ENCODE data around the gene CASKIN1. TPM values are rescaled to one million over a fixed set of nuclear protein-coding genes. Genes with fewer than 3 reads are reported as not detected.
A peak's percentile ranks its signal among the peaks of the same experiment; 100 is the strongest.

The CASKIN1 gene
- total RNA-seq, 1 experiment from 2014 or later: 4.5 TPM

GRCh38 chr16:2158262-2158638 lies 38.2 kb downstream of the CASKIN1 start:
- TF ChIP-seq TCF7L2 (IDR thresholded peaks at IDR 0.05; ENCODE audit: low read depth, low read length) (no peak), SIN3A (IDR thresholded peaks at IDR 0.05; ENCODE audit: borderline replicate concordance, insufficient read depth, low read depth, low read length) (no peak), CTCF (IDR thresholded peaks at IDR 0.05) (no peak), POLR2AphosphoS5 (IDR thresholded peaks at IDR 0.05; ENCODE audit: low read depth, low read length) (no peak)
- BruUV-seq (replicated peaks): no TSS peak
- ChIA-PET CTCF (no interaction called here), POLR2A (no interaction called here)
- Histone ChIP-seq H3K4me3 (ENCODE audit: low read depth in 2 of 2, low read length in 2 of 2) (peak overlapping the region; percentile 98 to 99), H3K27me3 (ENCODE audit: control insufficient read depth, insufficient read depth, low read length) (no peaks in the 10 kb centered on the region), H3K4me1 (ENCODE audit: control insufficient read depth, insufficient read depth, low read length) (peaks cover 34% of the 10 kb centered on the region), H3K36me3 (ENCODE audit: control insufficient read depth, insufficient read depth, low read length) (peaks cover 15% of the 10 kb centered on the region; the same call in 1 of the 2 replicates), H3K9me3 (ENCODE audit: control insufficient read depth, insufficient read depth, low read depth, low read length) (no peaks in the 10 kb centered on the region), H3K27ac (ENCODE audit: low read length) (peak overlapping the region; percentile 87)
- ATAC-seq (no peak), DNase-seq (ENCODE audit: low read depth, low spot score) (no peak)
- intact Hi-C loops (cut with micrococcal nuclease; ENCODE audit: unreplicated experiment): no loop called here
- in situ Hi-C loops (cut with HindIII; ENCODE audit: low pct_unique_long_range_greater_than_20kb, low sequenced_read_pairs): no loop called here

GRCh38 chr16:2157480-2158261 lies 38.7 kb downstream of the CASKIN1 start:
- Histone ChIP-seq H3K27ac (ENCODE audit: low read length) (peak overlapping the region; percentile 87), H3K4me1 (ENCODE audit: control insufficient read depth, insufficient read depth, low read length) (peaks cover 39% of the 10 kb centered on the region), H3K27me3 (ENCODE audit: control insufficient read depth, insufficient read depth, low read length) (no peaks in the 10 kb centered on the region), H3K4me3 (ENCODE audit: low read depth in 2 of 2, low read length in 2 of 2) (peak overlapping the region; percentile 98 to 99), H3K9me3 (ENCODE audit: control insufficient read depth, insufficient read depth, low read depth, low read length) (no peaks in the 10 kb centered on the region), H3K36me3 (ENCODE audit: control insufficient read depth, insufficient read depth, low read length) (peaks cover 15% of the 10 kb centered on the region; the same call in 1 of the 2 replicates)
- in situ Hi-C loops (cut with HindIII; ENCODE audit: low pct_unique_long_range_greater_than_20kb, low sequenced_read_pairs): no loop called here
- ChIA-PET POLR2A (interaction anchor here (0.5 kb wide), 1 partner anchor 11 kb away, joined by 3 read pairs; no protein-coding TSS in a partner anchor), CTCF (interaction anchor here (0.7 kb wide), 1 partner anchor 983 kb away, joined by 4 read pairs; no protein-coding TSS in a partner anchor)
- intact Hi-C loops (cut with micrococcal nuclease; ENCODE audit: unreplicated experiment): no loop called here
- no TSS peak for BruUV-seq (replicated peaks)
- TF ChIP-seq POLR2AphosphoS5 (IDR thresholded peaks at IDR 0.05; ENCODE audit: low read depth, low read length): no peak
- TF ChIP-seq SIN3A (IDR thresholded peaks at IDR 0.05; ENCODE audit: borderline replicate concordance, insufficient read depth, low read depth, low read length): no peak
- TF ChIP-seq REST (IDR thresholded peaks at IDR 0.05; ENCODE audit: insufficient read depth in 1 of 2, low read depth in 2 of 2, low read length in 1 of 2): no peak
- TF ChIP-seq TCF7L2 (IDR thresholded peaks at IDR 0.05; ENCODE audit: low read depth, low read length): no peak
- TF ChIP-seq CTCF (IDR thresholded peaks at IDR 0.05): no peak
- ATAC-seq: no peak
- no peak for DNase-seq (ENCODE audit: low read depth, low spot score)

All from Panc1 (cell line).